Lower lobe of right lung (tissue), 2 donors: ENCODE results near the gene GLYR1. TPM values are rescaled to one million over a fixed set of nuclear protein-coding genes. Genes with fewer than 3 reads are reported as not detected.

ENCODE experiments used
- ATAC-seq, 2 donors: fragments of 200-7000 bp; cut with Tn5 transposase; one replicate each; pipeline ENCODE4 v1.9.1; 2020 to 2022; ENCODE audit warnings: mild to moderate bottlenecking in 2 of 2, moderate library complexity in 2 of 2
- DNase-seq: peaks from one replicate; pipeline ENCODE4 v3.0.0-alpha.2; 2020
- H3K27ac ChIP-seq: fragments of 200-600 bp; one replicate; pipeline ENCODE4 v1.8.0; 2022
- H3K27me3 ChIP-seq: fragments of 200-600 bp; one replicate; pipeline ENCODE4 v1.8.0; 2022; ENCODE audit warnings: low read depth
- H3K36me3 ChIP-seq: fragments of 200-600 bp; one replicate; pipeline ENCODE4 v1.8.0; 2022; ENCODE audit warnings: mild to moderate bottlenecking
- H3K4me1 ChIP-seq: fragments of 200-600 bp; one replicate; pipeline ENCODE4 v1.8.0; 2022
- H3K4me3 ChIP-seq: fragments of 200-600 bp; one replicate; pipeline ENCODE4 v1.8.0; 2022; ENCODE audit warnings: mild to moderate bottlenecking
- H3K9me3 ChIP-seq: fragments of 200-600 bp; one replicate; pipeline ENCODE4 v1.8.0; 2022
- intact Hi-C: fragments of 100-400 bp; cut with DNase I; formaldehyde crosslinking; loops from one replicate; pipeline ENCODE4 v1.11.0; 2022
- total RNA-seq: library from RNA; stranded (reverse); fragmentation: NEBNext Ultra II Directional; extraction: Animal tissue kit (Norgen Biotek cat#: 25700); gene quantifications from one replicate; pipeline ENCODE4 v1.2.1, GENCODE V29; 2021
- TF ChIP-seq, protein P1 (sequence below): fragments of 200-600 bp; IDR thresholded peaks from one replicate; pipeline ENCODE4 v1.8.0; 2022; ENCODE audit warnings: antibody characterized with exemption, mild to moderate bottlenecking
- donor health status: DM: no; HTN: yes; CAD: no; lungs with severe emphysema.

Gene GLYR1
- total RNA-seq, 1 donor from 2014 or later: 89.3 TPM

GRCh38 chr16:4765511-4766474 is 81.3 kb downstream of the GLYR1 start:
- no peak for DNase-seq
- Histone ChIP-seq H3K4me3 (peak overlapping the region; percentile 96), H3K27me3 (no peaks in the 10 kb centered on the region), H3K4me1 (peaks cover 34% of the 10 kb centered on the region), H3K9me3 (no peaks in the 10 kb centered on the region), H3K36me3 (peaks cover 41% of the 10 kb centered on the region), H3K27ac (peak overlapping the region; percentile 92)
- no peak for ATAC-seq
- TF ChIP-seq, protein P1, sequence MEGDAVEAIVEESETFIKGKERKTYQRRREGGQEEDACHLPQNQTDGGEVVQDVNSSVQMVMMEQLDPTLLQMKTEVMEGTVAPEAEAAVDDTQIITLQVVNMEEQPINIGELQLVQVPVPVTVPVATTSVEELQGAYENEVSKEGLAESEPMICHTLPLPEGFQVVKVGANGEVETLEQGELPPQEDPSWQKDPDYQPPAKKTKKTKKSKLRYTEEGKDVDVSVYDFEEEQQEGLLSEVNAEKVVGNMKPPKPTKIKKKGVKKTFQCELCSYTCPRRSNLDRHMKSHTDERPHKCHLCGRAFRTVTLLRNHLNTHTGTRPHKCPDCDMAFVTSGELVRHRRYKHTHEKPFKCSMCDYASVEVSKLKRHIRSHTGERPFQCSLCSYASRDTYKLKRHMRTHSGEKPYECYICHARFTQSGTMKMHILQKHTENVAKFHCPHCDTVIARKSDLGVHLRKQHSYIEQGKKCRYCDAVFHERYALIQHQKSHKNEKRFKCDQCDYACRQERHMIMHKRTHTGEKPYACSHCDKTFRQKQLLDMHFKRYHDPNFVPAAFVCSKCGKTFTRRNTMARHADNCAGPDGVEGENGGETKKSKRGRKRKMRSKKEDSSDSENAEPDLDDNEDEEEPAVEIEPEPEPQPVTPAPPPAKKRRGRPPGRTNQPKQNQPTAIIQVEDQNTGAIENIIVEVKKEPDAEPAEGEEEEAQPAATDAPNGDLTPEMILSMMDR: no peak
- intact Hi-C loops: no loop called here

DNA sequence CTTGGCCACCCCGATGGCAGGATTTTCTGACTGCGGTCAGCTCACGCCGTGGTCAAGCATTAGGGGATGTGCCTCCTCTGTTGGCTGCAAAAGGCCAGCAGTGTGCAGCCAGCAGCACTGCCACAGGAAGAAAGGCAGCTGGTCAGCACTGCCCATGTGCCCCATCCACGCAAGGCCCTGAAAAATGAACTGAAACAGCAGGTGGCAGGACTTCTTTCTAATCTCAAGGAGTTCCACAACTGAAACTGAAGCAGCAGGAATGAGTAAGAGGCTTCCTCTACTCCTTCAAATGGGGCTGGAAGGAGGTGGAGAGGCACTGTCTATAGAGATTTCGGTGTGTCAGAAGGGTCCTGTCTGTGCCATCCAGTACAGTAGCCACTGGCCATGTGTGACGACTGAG is 83.3 kb downstream of the GLYR1 start:
- no peaks in the 10 kb centered on the region for H3K9me3 ChIP-seq
- H3K27me3 ChIP-seq: no peaks in the 10 kb centered on the region
- H3K36me3 ChIP-seq: peaks cover 61% of the 10 kb centered on the region
- peaks cover 28% of the 10 kb centered on the region for H3K4me1 ChIP-seq
- ATAC-seq (no peak), DNase-seq (no peak)
- H3K4me3 ChIP-seq: no peak overlapping the region
- TF ChIP-seq, protein P1: no peak
- H3K27ac ChIP-seq: no peak overlapping the region
- intact Hi-C loops: no loop called here

- TF ChIP-seq, protein P1: no peak
- Histone ChIP-seq H3K36me3 (peaks cover 77% of the 10 kb centered on the region), H3K4me3 (no peak overlapping the region), H3K27ac (no peak overlapping the region), H3K27me3 (no peaks in the 10 kb centered on the region), H3K9me3 (no peaks in the 10 kb centered on the region), H3K4me1 (peaks cover 17% of the 10 kb centered on the region)
- ATAC-seq (no peak), DNase-seq (no peak)
- intact Hi-C loops: no loop called here
Observed at GRCh38 chr16:4762205-4762604, 84.9 kb downstream of the GLYR1 start.

DNA sequence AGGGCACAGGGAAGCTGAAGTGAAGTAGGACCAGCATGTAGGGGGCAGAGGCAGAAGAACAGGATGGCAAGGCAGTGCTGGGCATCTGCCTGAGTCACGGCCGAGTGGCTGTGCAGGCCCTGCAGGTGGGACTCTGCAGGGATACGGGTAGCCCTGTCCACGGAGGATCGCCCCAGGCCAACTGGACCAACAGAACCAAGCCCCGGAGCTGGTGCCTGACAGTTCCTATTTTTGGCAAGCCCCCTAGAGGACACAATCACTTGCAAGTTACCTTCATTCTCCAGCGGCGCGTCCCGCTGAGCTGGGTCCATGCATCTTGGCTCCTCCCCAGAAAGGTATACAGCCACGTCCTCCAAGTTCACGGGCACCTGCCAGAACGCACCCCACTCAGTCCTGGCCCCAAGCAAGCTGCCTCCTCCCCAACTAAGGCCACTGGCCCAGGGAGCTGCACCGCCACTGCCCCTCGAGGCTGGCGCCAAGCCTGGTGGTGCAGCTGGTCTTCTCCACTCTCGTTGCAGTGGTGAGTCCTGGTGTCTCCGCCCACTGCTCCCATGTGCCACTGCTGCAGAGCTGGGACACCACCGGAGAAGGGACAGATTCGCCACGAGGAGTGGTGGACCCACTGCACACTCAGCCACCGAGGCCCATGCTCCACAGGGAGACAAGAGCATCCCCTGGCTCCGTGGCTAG is 86.7 kb downstream of the GLYR1 start:
- Histone ChIP-seq H3K27me3 (no peaks in the 10 kb centered on the region), H3K9me3 (no peaks in the 10 kb centered on the region), H3K27ac (no peak overlapping the region), H3K4me3 (no peak overlapping the region), H3K4me1 (peaks cover 6% of the 10 kb centered on the region), H3K36me3 (peaks cover 91% of the 10 kb centered on the region)
- DNase-seq: no peak
- intact Hi-C loops: no loop called here
- TF ChIP-seq, protein P1: no peak
- ATAC-seq: no peak

DNA sequence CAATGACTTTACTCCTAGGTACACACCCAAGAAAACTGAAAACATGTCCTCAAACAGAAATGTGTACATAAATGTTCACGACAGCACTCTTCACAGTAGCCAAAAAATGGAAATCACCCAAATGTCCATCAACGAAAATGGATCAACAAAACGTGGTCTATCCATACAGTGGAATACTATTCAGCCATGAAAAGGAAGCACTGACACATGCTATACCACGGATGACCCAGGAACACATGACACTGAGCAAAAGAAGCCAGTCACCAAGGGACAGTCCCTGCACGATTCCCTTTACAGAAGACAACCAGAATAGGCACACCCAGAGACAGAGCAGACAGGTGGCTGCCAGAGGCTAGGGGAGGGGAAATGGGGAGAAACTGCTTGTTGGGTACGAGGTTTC is 91.4 kb downstream of the GLYR1 start:
- Histone ChIP-seq H3K4me1 (no peaks in the 10 kb centered on the region), H3K27ac (no peak overlapping the region), H3K27me3 (no peaks in the 10 kb centered on the region), H3K36me3 (peaks cover 99% of the 10 kb centered on the region), H3K9me3 (no peaks in the 10 kb centered on the region), H3K4me3 (no peak overlapping the region)
- TF ChIP-seq, protein P1: no peak
- intact Hi-C loops: no loop called here
- ATAC-seq: no peak
- no peak for DNase-seq
